H1 (cell line): Measurements from ENCODE around the gene OTOF.

Experiments
- CBX5 ChIP-seq: fragments of 300-800, 300-1000 bp; sonication (generic); IDR thresholded peaks from 2 replicates; pipeline ENCODE4 v1.7.1; 2016; ENCODE audit warnings: antibody characterized with exemption, low read length, low read depth
- CTCF ChIP-seq, 3 experiments: IDR thresholded peaks; 1 replicate in 2 of 3; 2 replicates in 1 of 3; pipeline versions ENCODE4 v1.5.1 to v1.6.1; 2011; ENCODE audit warnings: low read length in 3 of 3, mild to moderate bottlenecking in 3 of 3, inconsistent platforms in 2 of 3, low read depth in 1 of 3, moderate library complexity in 1 of 3; ENCODE audit not compliant: insufficient read depth in 1 of 3; ENCODE audit errors: control extremely low read depth in 1 of 3
- HDAC2 ChIP-seq, 2 experiments: fragments of 300-600 bp in 1 of 2; sonication (generic) in 1 of 2; IDR thresholded peaks; 2 replicates each; pipeline ENCODE4 v1.6.1; 2011 to 2012; ENCODE audit warnings: low read depth in 2 of 2, low read length in 2 of 2, mild to moderate bottlenecking in 2 of 2, moderate library complexity in 2 of 2, borderline replicate concordance in 1 of 2, inconsistent platforms in 1 of 2
- JUN ChIP-seq: IDR thresholded peaks from 2 replicates; pipeline ENCODE4 v1.6.1; 2011; ENCODE audit warnings: low read depth, mild to moderate bottlenecking, improper control_type of control experiment, low read length
- POLR2A ChIP-seq, 2 experiments: IDR thresholded peaks; 1 replicate in 1 of 2; 2 replicates in 1 of 2; pipeline ENCODE4 v1.6.1; 2011; ENCODE audit warnings: low read depth in 2 of 2, low read length in 2 of 2, mild to moderate bottlenecking in 2 of 2; ENCODE audit errors: control extremely low read depth in 1 of 2
- RNF2 ChIP-seq: fragments of 200-900, 300-1000 bp; sonication (generic); IDR thresholded peaks from 2 replicates; pipeline ENCODE4 v1.7.1; 2016; ENCODE audit warnings: borderline replicate concordance, low read depth, mild to moderate bottlenecking, antibody characterized with exemption, low read length; ENCODE audit not compliant: poor library complexity, severe bottlenecking; ENCODE audit errors: missing control alignments
- SIN3A ChIP-seq, 2 experiments: IDR thresholded peaks in 1 of 2; conservative IDR thresholded peaks in 1 of 2; 2 replicates each; pipeline ENCODE4 v1.6.1; 2011 to 2012; ENCODE audit warnings: low read length in 2 of 2, improper control_type of control experiment in 1 of 2, low read depth in 1 of 2, mild to moderate bottlenecking in 1 of 2
- SP1 ChIP-seq: IDR thresholded peaks from 2 replicates; pipeline ENCODE4 v1.6.1; 2011; ENCODE audit warnings: low read depth, low read length
- SRF ChIP-seq: IDR thresholded peaks from 2 replicates; pipeline ENCODE4 v1.6.1; 2011; ENCODE audit warnings: mild to moderate bottlenecking, low read depth, low read length, moderate library complexity
- TAF1 ChIP-seq: IDR thresholded peaks from 2 replicates; pipeline ENCODE4 v1.6.1; 2011; ENCODE audit warnings: mild to moderate bottlenecking, low read depth, low read length
- ZNF274 ChIP-seq: IDR thresholded peaks from 2 replicates; pipeline ENCODE4 v1.7.0; 2012; ENCODE audit warnings: low read length, borderline replicate concordance; ENCODE audit errors: extremely low read depth

DNA sequence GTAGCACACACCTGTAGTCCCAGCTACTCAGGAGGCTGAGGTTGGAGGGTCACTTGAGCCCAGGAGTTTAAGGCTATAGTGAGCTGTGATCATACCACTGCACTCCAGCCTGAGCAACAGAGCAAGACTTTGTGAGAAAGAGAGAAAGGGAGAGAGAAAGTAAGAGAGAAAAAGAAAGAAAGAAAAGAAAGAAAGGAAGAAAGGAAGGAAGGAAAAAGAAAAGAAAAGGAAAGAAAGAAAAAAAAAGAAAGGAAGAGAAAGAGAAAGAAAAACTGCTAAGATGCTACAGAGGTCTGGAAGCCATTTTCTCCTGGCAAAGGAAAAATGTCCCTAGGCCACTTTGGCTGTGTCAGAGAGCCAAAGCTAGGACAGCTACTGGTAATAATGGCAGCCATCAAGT lies 45.6 kb downstream of the OTOF start:
- TF ChIP-seq POLR2A (IDR thresholded peaks at IDR 0.05; ENCODE audit: control extremely low read depth in 1 of 2, low read depth in 2 of 2, low read length in 2 of 2) (no peak), RNF2 (no peak), HDAC2 (IDR thresholded peaks at IDR 0.05; ENCODE audit: borderline replicate concordance in 1 of 2, low read depth in 2 of 2, low read length in 2 of 2) (no peak), ZNF274 (no peak), CTCF (IDR thresholded peaks at IDR 0.05; ENCODE audit: control extremely low read depth in 1 of 3, insufficient read depth in 1 of 3, low read depth in 1 of 3, low read length in 3 of 3) (no peak), SRF (no peak), TAF1 (no peak), CBX5 (no peak), JUN (no peak), SP1 (no peak), SIN3A (conservative IDR thresholded peaks at IDR 0.05 in 1 of 2, IDR thresholded peaks at IDR 0.05 in 1 of 2; ENCODE audit: low read depth in 1 of 2, low read length in 2 of 2) (no peak)
